ENCODE data around the gene MID1.
A peak's percentile ranks its signal among the peaks of the same experiment; 100 is the strongest.
"Not testable (repeated sequence)": the region's sequence is repeated elsewhere in the genome, so short reads cannot be mapped to it uniquely, and the experiment has no call there.

The MID1 gene

DNA sequence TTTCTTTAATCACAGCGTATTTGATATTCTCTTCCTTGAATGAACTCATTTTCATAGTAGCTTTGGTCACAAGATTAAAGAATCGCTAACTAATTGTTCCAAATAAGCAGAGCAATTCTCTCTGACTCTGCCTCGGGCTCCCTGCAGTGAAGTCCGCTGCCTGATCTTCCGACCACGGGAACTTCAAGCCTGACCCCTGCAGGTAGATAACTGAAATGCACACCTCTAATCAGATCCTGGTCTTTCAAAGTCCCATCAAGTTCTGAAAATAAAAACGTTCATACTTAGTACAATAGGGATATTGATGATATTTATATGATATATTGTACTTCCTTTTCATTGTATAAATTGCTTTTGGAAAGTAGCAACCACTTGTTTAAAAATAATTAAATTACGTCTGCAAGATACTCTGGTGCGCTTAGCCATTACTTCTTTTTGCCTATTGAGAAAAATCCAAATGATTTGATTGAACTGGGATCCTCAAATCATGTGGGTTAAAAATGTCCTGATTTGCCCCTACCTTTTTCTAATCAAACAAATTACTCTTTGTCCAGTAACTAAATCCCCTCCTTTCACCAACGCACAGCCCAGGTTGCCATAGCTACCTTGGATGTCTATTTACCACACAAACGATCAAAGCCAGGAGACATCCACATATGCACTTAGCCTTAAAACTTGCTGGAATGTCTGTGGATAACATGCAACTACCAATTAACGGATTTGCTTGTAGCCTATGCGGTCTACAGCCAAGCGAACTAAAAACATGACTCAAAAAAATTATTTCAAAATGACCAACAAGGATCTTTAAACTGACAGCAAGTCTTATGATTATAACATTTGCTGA, 4.2 kb downstream of the MID1 start:
- peak; percentile 75 for FAIRE-seq

DNA sequence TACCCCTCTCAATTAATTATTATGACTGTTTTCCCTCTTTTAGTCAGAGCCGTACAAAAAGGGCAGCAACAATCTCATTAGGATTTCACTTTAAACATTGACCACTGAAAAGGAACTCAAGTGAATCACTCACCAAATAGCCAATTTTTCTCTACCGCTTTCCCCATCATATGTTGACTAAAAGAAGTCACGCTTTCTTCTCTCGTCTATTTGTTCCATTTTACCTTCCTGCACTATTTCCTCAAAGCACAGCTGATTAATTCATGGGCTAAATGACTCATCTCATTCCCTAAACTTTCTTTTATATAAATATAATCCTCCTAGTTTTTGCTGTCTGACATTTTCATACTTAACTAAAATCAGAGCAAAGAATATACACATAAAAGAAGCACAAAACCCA, 8.2 kb downstream of the MID1 start:
- FAIRE-seq, result no peak

DNA sequence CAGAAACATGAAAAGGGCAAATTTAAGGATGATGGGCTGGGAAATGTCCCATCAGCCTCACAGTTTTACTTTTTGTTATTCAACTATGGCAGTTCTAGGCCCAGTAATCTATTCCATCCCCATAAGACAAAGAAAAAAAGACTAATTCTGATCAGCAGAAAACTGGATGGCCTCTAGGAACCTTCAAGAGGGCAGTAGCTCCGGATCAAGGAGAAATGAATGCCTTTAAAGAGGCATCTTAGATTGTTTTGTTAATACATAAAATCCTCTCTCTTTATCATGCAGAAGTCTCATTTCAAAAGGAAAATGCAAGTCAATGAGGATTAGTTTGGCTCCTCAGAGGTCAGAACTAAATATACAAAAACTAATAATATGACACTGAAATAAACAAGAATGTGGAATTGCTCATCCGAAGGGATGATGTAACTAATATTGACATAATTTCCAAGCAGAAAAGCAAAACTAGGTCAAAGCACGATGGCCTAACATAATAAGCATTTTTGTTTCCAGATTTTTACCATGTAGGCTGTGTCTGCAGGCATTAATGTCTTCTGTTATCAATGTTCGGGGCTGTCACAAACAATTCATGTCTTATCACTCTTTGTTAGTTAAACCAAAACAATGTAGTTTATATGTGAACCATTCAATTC, 8.8 kb downstream of the MID1 start:
- no peak for FAIRE-seq

DNA sequence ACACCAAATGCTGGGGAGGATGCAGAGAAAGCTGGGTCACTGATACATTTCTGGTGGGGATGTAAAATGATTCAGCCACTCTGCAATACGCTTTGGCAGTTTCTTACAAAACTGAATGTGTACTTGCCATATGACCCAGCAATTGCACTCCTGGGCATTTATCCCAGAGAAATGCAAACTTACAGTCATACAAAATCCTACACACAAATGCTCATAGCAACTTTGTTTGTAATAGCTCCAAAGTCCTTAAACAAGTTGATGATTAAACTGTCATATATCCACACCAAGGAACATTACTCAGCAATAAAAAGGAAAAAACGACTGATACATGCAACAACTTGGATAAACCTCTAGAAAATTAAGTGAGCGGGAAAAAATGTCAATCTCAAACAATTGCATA, 12.3 kb downstream of the MID1 start:
- FAIRE-seq, result no peak

DNA sequence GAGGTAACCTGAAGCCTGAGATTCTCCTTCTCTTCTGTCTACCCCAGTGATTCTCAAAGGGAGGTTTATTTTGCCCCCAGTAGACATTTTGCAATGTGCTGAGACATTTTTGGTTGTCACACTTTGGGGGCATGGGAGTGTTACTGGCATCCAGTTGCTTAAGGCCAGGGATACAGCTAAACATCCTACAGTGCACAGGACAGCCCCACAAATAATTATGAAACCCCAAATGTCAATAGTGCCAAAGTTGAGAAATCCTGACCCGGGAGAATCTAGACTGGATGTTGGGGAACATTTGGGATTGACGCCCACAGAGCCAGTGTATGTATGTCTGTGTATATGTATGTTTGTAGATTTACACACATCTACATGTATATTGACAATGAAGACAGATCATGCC, 13.2 kb downstream of the MID1 start:
- FAIRE-seq, result no peak

DNA sequence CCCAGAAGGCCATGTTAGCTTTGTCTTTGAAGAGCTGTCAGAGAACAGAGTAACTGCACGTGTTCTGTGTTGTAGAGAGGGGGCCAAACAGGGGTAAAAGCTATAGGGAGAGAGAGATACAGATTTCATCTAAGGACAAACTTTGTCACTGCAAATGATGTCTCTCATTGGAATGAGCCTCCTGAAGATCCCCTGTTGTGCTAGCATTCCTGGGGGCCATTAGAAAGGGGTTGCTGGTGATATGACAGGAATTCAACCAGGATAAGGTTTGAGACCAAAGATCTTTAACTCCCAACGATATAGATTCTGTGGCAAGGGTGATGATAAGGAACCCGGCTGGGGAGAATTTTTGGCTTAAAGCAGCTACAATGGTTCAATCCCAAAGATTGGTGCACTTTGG, 16.8 kb downstream of the MID1 start:
- FAIRE-seq, result no peak

DNA sequence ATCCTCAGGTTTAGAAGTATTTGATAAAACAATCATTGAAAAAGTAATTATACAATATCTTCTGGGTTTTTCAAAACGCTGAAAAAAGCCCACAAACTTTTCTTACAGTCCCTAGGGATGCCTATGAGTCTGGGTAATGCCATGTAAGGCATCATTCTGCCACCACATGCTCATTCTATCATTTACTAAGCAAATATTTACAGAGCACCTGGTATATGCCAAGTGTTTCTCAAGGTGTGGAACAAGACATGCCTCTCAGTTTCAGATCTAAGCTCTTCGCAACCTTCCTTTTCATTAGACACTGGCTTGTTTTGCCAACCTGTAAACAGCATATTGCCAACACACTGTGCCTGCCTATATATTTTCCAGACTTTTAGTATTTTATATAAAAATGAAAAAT, 17.7 kb downstream of the MID1 start:
- no peak for FAIRE-seq

DNA sequence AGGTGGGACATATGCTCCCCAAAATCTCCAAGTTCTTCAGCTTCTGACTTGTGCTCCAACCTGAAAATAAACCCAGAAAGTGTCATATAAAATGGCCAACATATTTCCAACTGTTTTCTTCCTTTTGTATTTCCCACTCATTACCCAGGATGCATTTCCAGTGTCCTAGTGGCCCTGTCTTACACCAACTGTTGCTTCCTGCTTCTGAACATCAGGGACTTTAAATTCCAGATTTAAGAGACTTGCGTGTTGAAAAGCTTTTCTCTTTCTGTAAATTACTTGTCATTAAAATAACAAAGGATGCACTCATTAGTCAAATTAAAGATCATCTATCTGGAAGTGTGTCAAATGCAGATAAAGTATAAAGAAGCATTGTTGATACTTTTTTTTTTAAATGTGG, 19.9 kb downstream of the MID1 start:
- FAIRE-seq, result no peak

DNA sequence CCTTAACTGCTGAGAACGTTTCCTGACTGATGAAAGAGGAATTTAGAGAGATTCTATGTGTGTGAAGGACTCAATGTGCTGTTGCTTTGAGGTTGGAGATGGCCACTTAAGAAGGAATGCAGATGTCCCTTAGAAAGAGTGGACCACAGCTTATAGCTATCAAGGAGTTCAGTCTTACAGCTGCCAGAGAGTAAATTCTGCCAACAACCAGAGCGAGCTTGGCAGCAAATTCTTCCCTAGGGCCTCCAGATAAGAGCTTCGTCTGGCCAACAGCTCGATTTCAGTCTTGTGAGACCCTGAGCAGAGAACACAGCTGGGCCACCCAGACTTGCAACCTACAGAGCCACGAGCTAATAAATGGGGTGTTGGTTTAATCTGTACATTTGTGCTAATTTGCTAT, 21.8 kb downstream of the MID1 start:
- FAIRE-seq, result no peak

DNA sequence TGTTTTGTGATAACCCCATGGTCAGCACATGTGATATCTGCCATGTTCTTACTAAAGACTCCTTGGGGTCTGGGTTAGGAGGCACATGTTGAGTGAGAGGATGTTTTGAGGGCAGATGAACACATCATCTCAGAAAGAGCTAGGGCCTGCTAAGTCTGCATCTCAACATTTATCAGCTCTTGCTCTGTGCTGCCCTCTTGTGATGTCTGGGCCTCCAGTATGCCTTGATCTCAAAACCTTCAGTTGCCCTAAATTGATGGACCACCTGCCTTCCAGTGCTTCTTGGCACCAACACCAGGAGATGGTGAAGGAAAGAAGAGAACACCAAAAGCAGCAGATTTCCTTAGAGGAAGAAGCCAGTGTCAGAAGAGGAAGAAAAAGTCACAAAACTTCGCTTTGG, 22.5 kb downstream of the MID1 start:
- no peak for FAIRE-seq

DNA sequence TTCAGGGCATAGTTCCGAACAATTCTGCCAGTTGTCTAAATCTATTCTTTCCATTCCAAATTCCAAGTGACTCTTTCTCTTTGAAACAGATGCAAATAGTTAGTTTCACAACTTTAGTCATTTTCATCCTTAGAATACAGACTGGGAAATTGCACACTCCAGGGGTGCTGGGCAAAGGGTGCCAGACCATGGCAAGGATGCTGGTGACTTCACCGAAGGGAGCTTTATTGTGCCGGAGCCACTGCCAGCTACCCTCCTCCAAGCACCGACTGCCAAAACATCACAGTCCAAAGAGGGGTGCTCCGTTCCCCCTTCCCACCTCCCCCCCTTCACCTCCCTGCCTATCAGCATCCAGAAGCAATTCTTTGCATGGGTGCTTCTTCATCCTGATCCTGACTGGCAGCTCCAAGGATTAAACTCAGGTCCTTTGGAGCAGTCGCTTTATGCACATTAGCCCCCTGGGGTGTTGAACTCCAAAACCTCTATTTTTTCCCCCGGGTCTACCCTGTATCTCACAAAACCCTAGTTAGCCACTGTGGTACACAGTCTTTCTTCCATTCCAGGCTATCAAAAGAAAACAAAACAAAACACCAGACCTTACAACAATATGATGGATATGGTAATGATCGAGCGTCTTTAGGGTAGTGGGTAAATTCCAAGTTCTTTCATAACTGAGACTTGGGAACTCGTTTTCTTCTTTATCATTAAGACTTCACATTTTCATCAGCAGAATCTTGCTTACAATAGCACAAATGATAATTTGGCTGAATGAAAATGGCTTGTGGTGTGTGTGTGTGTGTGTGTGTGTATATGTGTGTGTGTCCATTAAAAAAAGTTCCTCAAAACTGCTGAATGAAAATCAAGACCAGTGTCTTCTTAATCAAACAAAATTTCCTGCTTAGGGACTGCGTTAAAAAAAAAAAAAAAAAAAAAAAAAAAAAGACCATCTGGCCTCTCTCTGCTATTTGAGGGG, 28.7 kb downstream of the MID1 start:
- no peak for FAIRE-seq

DNA sequence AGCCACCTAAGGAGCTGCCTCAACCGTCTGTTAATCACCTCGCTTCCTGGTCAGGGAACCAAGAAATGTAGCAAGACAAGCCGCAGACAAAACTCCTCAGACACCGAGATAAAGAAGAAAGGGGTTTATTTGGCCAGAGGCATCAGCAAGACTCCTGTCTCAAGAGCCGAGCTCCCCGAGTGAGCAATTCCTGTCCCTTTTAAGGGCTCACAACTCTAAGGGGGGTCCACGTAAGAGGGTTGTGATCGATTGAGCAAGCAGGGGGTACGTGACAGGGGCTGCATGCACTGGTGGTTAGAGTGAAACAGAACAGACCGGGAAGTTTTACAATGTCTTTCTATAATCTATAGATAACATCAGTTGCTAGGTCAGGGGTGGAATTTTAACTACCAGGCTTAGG, 30.6 kb downstream of the MID1 start:
- FAIRE-seq, result not testable (repeated sequence)

DNA sequence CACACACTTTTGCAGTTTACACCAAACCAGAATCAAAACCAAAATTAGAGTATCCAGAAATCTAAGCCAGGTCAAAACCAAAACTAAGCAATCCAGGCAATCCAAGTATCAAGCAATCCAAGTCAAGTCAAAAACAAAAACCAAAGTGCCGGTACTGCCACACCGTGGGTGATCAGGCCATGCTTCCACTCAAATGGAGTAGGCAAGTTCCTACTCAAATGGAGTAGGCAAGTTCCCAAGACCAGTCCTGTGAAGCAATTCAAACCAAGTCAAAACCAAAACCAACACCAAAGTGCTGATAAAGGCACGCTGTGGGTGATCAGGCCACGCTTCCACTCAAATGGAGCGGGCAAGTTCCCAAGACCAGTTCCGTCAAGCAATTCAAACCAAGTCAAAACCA, 31.3 kb downstream of the MID1 start:
- no peak for FAIRE-seq

DNA sequence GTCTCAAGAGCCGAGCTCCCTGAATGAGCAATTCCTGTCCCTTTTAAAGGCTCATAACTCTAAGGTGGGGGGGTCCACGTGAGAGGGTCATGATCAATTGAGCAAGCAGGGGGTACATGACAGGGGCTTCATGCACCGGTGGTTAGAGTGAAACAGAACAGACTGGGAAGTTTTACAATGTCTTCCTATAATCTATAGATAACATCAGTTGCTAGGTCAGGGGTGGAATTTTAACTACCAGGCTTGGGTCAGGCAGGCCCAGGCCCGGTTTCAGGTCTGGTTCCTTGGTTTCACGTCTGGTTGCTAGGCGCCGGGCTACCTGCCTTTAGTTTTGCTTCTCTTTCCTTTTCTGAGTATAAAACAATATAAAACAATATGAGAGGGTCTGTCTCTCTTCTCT, 35.5 kb downstream of the MID1 start:
- FAIRE-seq, result not testable (repeated sequence)

DNA sequence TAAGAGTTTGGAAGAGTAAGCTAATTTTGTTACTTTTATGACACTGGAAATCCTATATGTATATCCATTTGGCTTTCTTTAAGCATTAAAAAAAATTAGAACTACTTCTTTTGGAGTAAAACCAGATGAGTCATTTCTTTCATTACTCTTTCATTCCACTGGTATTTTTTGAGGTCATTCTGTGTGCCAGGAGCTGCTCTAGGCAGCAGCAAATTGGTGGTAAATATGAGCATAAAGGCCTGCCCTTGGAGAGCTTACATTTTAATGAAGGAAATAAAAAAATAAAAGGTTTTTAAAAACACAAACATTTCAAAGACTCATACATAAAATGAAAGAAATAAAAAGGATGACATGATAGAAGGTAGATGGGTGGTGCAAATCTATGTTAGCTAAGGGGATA, 37.4 kb downstream of the MID1 start:
- FAIRE-seq, result no peak

DNA sequence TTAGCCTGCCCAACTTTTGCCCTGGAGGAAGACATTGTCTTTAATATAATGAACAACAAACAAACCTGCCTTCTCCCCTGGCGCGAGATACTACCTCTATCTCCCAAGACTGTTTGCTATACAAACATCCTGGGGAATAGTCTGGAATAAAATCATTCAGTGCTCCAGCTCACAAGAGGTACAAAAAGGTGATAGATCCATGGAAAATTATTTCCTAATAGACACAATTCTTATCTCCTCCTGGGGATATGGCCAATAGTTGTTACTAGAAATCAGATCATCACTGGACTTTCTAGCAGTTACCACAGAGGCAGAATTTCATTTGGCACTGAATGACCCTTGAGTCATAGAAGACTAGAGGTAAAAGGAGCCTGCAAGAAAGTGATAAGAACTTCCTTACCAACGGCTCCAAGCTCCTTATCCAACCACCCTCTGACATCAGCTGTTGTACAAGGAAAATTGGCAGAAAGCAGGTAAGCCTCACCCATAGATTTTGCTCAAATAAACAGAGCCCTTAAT, 38.1 kb downstream of the MID1 start:
- FAIRE-seq, result no peak

DNA sequence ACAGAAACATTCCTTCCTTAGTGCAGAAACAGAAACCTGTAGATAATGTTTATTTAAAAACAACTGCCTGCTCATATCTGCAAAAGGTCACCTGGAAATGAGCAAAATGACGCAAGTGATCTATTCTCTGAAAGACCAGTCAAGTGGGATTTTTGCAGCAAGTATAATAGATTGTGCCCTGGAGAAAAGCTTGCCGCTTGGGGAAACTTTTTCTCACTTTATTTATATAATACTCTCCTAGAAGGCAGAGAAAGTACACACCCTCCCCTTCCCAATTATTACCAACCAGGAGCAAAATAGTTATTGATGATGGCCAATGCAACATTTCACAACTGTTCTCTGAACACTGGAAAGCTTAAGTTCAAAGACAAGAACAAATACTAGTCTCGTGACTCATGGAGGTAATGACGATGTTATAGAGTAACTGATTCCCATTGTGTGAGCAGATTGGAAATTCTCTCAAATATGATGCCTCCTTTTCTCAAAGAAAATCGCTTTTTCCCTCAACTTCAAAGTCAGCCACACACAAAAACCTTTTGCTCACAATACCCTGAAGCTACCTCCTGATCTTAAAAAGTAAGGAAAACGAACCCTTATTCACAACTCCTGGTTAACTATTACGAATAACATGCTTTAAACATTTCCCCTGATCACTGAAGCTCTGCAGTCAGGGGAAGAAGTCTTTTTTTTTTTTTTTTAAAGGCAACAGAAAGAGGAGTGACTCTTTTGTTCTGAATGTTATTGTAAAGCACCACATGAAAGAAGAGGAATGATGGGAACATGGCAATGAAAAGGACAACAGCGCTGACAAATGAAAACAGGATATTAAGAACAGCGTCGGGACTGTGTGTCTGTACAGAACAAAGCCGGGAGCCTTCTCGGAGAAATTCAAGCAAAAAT, 41.0 kb downstream of the MID1 start:
- no peak for FAIRE-seq

DNA sequence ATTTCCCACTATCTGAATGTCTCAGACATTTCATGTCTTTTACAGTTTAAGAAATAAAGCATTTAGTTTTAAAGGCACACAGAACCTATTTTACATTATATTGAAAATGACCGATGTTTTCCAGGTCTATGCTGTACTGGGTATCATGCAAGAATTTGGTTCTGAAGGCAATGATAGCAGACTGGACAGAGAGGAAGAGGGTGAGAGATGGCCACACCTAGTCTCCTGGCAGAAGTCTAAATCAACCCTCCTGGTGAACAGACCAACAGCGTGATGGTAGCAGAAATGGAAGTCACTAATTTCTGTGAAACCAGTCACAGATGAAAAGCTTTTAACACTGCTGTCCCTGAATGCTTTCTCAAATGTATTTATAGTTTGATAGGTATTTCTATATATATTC, 41.9 kb downstream of the MID1 start:
- FAIRE-seq, result no peak

DNA sequence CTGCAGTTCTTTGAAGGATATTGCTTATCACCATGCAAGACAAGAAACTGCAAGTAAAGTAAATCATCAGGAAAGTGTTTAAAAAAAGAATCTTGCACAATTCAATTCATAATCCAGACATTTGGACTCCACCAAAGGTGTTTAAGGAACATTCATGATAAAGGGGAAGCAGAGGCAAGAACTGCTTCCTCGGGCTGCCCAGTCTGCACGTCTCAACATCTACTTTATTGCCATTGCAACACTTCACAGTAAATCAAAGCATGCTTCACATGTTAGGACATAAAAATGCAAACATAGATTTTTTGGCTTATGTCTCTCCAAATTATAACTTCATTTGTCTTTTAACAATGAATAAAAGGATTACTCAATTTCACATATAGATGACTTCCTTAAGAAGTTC, 42.5 kb downstream of the MID1 start:
- FAIRE-seq, result no peak

DNA sequence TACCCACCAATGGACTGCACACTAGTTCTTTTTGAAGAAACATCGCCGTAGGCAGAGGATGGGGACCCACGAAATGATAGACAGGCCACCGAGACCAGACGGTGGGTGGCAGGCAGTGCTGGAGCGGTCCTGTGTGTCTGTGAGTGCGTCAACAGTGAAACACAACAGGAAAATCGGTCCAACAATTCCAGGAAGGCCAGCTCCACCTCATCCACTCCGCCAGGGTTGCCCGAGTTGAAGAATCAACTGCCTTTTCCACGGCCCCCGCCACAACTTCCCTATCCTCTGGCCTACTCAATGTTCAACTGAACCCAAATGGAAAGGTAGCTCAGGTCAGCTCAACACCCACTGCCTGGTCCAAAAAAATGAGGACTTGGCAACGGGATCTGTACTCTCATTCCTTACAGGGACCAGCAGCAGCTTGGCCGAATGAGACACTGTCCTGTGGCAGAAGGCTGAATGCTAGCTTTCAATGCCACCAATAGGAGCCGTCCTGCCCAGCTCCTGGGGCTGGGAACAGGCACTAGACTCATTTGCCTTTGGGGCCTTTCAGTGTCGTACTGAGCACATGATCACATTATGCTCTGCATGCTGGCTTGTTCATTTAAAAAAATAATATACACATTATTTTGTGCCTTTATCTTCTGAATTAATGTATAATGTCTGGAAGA, 43.5 kb downstream of the MID1 start:
- no peak for FAIRE-seq

DNA sequence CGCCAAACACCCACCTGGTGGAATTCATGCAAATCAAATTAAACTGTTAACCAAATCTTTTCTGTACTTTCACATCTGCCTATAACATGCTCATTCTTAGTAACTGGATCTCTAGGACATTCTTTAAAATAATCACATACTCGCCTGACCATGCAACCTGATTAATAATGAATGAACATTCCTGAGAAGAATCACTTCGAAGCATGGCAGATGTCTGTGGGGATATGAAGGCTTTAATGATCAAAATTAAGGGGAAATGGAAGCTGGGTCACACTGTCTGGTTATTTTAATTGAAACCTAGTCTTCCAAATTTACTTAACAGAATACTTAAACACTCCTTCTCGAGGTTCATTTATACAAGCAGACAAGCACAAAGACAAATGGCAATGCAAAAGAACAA, 44.2 kb downstream of the MID1 start:
- FAIRE-seq, result no peak

DNA sequence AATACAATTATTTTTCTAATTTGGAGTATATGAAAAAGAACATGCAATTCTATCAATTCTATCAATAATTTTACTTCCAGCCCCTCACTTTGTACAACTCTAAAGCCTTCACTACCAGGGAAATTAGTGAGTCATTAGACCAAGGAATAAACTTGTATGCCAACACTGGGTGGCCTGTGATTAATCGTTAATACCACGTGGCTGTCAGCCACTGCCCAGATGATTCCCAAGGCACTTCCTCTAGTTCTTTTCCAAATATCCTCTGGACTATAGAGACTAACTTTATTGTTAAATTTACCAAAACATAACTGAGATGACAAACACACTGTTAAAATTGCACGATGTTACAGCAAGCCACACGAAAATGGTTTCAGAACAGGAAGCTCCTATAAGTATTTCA, 45.7 kb downstream of the MID1 start:
- FAIRE-seq, result no peak

All from endometrium (tissue), 2 donors.